ENCODE results near the gene GNMT. TPM values are rescaled to one million over a fixed set of nuclear protein-coding genes. Genes with fewer than 3 reads are reported as not detected.

Gene GNMT
- total RNA-seq, 2 experiments from 2014 or later, result 1.1 to 1.3 TPM

- Mint-ChIP-seq H3K36me3 (ENCODE audit: low read depth) (peaks cover 3% of the 10 kb centered on the region), H3K9me3 (no peaks in the 10 kb centered on the region), H3K4me1 (peaks cover 10% of the 10 kb centered on the region), H3K27ac (no peak overlapping the region), H3K4me3 (no peak overlapping the region), H3K27me3 (peaks cover 4% of the 10 kb centered on the region)
- DNase-seq, result no peak
- POLR2A ChIA-PET, result no interaction called here
- CTCF ChIA-PET, result interaction anchor here (0.7 kb wide), 1 partner anchor 45 kb away, joined by 3 read pairs; no protein-coding TSS in a partner anchor
Measured at GRCh38 chr6:42958125-42958524, 2.4 kb upstream of the GNMT start.

- ChIA-PET CTCF (interaction anchor here (0.6 to 2.0 kb wide), 4 partner anchors 9 to 20 kb away, joined by 4 to 7 read pairs (median 4); no protein-coding TSS in a partner anchor), POLR2A (no interaction called here)
- Mint-ChIP-seq H3K4me3 (peak overlapping the region; percentile 40), H3K27me3 (peaks cover 4% of the 10 kb centered on the region), H3K27ac (no peak overlapping the region), H3K36me3 (ENCODE audit: low read depth) (peaks cover 7% of the 10 kb centered on the region), H3K4me1 (peaks cover 10% of the 10 kb centered on the region), H3K9me3 (no peaks in the 10 kb centered on the region)
- no peak for DNase-seq
Measured at GRCh38 chr6:42959917-42960242, 674 bp upstream of the GNMT start.

GRCh38 chr6:42961020-42961470 is 491 bp downstream of the GNMT start:
- no peak for DNase-seq
- Mint-ChIP-seq H3K27ac (no peak overlapping the region), H3K36me3 (ENCODE audit: low read depth) (peaks cover 10% of the 10 kb centered on the region), H3K27me3 (peaks cover 4% of the 10 kb centered on the region), H3K4me3 (no peak overlapping the region), H3K9me3 (no peaks in the 10 kb centered on the region), H3K4me1 (peaks cover 10% of the 10 kb centered on the region)
- ChIA-PET POLR2A (no interaction called here), CTCF (interaction anchor here (0.6 to 2.0 kb wide), 6 partner anchors 10 to 358 kb away, joined by 3 to 7 read pairs (median 4); partner anchors contain the start of gene PEX6)

- H3K27me3 Mint-ChIP-seq, result peaks cover 4% of the 10 kb centered on the region
- H3K9me3 Mint-ChIP-seq, result no peaks in the 10 kb centered on the region
- peaks cover 10% of the 10 kb centered on the region for H3K4me1 Mint-ChIP-seq
- no peak for DNase-seq
- H3K36me3 Mint-ChIP-seq (ENCODE audit: low read depth), result peaks cover 10% of the 10 kb centered on the region
- ChIA-PET POLR2A (no interaction called here), CTCF (interaction anchor here (0.9 to 1.3 kb wide), 2 partner anchors 17 to 18 kb away, joined by 3 to 5 read pairs; partner anchors contain the start of gene PEX6)
- no peak overlapping the region for H3K27ac Mint-ChIP-seq
- no peak overlapping the region for H3K4me3 Mint-ChIP-seq
Measured at GRCh38 chr6:42962096-42962495, 1.5 kb downstream of the GNMT start.

GRCh38 chr6:42962502-42963178 is 2.1 kb downstream of the GNMT start:
- Mint-ChIP-seq H3K4me1 (peaks cover 10% of the 10 kb centered on the region), H3K9me3 (no peaks in the 10 kb centered on the region), H3K4me3 (no peak overlapping the region), H3K36me3 (ENCODE audit: low read depth) (peaks cover 11% of the 10 kb centered on the region), H3K27me3 (peaks cover 4% of the 10 kb centered on the region), H3K27ac (no peak overlapping the region)
- no peak for DNase-seq
- ChIA-PET CTCF (interaction anchor here (0.9 to 1.3 kb wide), 2 partner anchors 16 to 18 kb away, joined by 3 to 5 read pairs; partner anchors contain the start of gene PEX6), POLR2A (no interaction called here)

- Mint-ChIP-seq H3K27me3 (peaks cover 4% of the 10 kb centered on the region), H3K9me3 (no peaks in the 10 kb centered on the region), H3K4me1 (peaks cover 10% of the 10 kb centered on the region), H3K27ac (no peak overlapping the region), H3K4me3 (no peak overlapping the region), H3K36me3 (ENCODE audit: low read depth) (peaks cover 11% of the 10 kb centered on the region)
- DNase-seq, result no peak
- ChIA-PET CTCF (interaction anchor here (0.9 kb wide), 1 partner anchor 49 kb away, joined by 3 read pairs; no protein-coding TSS in a partner anchor), POLR2A (no interaction called here)
Measured at GRCh38 chr6:42963179-42963854, 2.8 kb downstream of the GNMT start.

- H3K27ac Mint-ChIP-seq, result peak overlapping the region; percentile 31
- ChIA-PET POLR2A (no interaction called here), CTCF (interaction anchor here (0.7 to 1.4 kb wide), 4 partner anchors 16 to 53 kb away, joined by 3 to 4 read pairs (median 3); partner anchors contain the start of gene PEX6)
- DNase-seq, result peak; percentile 55
- H3K27me3 Mint-ChIP-seq, result peaks cover 4% of the 10 kb centered on the region
- peaks cover 10% of the 10 kb centered on the region for H3K4me1 Mint-ChIP-seq
- peaks cover 11% of the 10 kb centered on the region for H3K36me3 Mint-ChIP-seq (ENCODE audit: low read depth)
- H3K4me3 Mint-ChIP-seq, result no peak overlapping the region
- H3K9me3 Mint-ChIP-seq, result no peaks in the 10 kb centered on the region
Measured at GRCh38 chr6:42963855-42964605, 3.5 kb downstream of the GNMT start.

GRCh38 chr6:42966571-42966970 is 6.0 kb downstream of the GNMT start:
- H3K27me3 Mint-ChIP-seq, result no peaks in the 10 kb centered on the region
- no peak overlapping the region for H3K27ac Mint-ChIP-seq
- ChIA-PET POLR2A (no interaction called here), CTCF (interaction anchor here (0.6 to 0.7 kb wide), 2 partner anchors 177 to 660 kb away, joined by 3 read pairs; no protein-coding TSS in a partner anchor)
- no peak overlapping the region for H3K4me3 Mint-ChIP-seq
- no peak for DNase-seq
- H3K9me3 Mint-ChIP-seq, result no peaks in the 10 kb centered on the region
- H3K4me1 Mint-ChIP-seq, result no peaks in the 10 kb centered on the region
- peaks cover 11% of the 10 kb centered on the region for H3K36me3 Mint-ChIP-seq (ENCODE audit: low read depth)

- H3K36me3 Mint-ChIP-seq (ENCODE audit: low read depth), result peaks cover 9% of the 10 kb centered on the region
Measured at GRCh38 chr6:42967228-42967627, 6.7 kb downstream of the GNMT start.

GRCh38 chr6:42968126-42968701 is 7.7 kb downstream of the GNMT start:
- ChIA-PET POLR2A (no interaction called here), CTCF (no interaction called here)
- H3K4me3 Mint-ChIP-seq, result no peak overlapping the region
- no peaks in the 10 kb centered on the region for H3K9me3 Mint-ChIP-seq
- H3K36me3 Mint-ChIP-seq (ENCODE audit: low read depth), result peaks cover 8% of the 10 kb centered on the region
- no peaks in the 10 kb centered on the region for H3K27me3 Mint-ChIP-seq
- H3K27ac Mint-ChIP-seq, result no peak overlapping the region
- H3K4me1 Mint-ChIP-seq, result no peaks in the 10 kb centered on the region
- DNase-seq, result no peak

More at GRCh38 chr6:42967228-42967627, 6.7 kb downstream of the GNMT start:
- no peaks in the 10 kb centered on the region for H3K27me3 Mint-ChIP-seq
- no peak for DNase-seq
- no peak overlapping the region for H3K27ac Mint-ChIP-seq
- ChIA-PET CTCF (interaction anchor here (0.6 to 0.7 kb wide), 2 partner anchors 46 to 659 kb away, joined by 3 to 4 read pairs; no protein-coding TSS in a partner anchor), POLR2A (no interaction called here)
- no peaks in the 10 kb centered on the region for H3K9me3 Mint-ChIP-seq
- no peak overlapping the region for H3K4me3 Mint-ChIP-seq
- no peaks in the 10 kb centered on the region for H3K4me1 Mint-ChIP-seq

- no peaks in the 10 kb centered on the region for H3K4me1 Mint-ChIP-seq
- H3K36me3 Mint-ChIP-seq (ENCODE audit: low read depth), result peaks cover 9% of the 10 kb centered on the region
- ChIA-PET CTCF (no interaction called here), POLR2A (no interaction called here)
- H3K9me3 Mint-ChIP-seq, result no peaks in the 10 kb centered on the region
- no peak overlapping the region for H3K4me3 Mint-ChIP-seq
- no peak overlapping the region for H3K27ac Mint-ChIP-seq
- DNase-seq, result no peak
- no peaks in the 10 kb centered on the region for H3K27me3 Mint-ChIP-seq
Measured at GRCh38 chr6:42968783-42969182, 8.2 kb downstream of the GNMT start.

- H3K36me3 Mint-ChIP-seq (ENCODE audit: low read depth), result peaks cover 11% of the 10 kb centered on the region
- H3K9me3 Mint-ChIP-seq, result no peaks in the 10 kb centered on the region
- H3K4me1 Mint-ChIP-seq, result peaks cover 2% of the 10 kb centered on the region
- H3K27ac Mint-ChIP-seq, result no peak overlapping the region
- CTCF ChIA-PET, result no interaction called here
- POLR2A ChIA-PET, result no interaction called here
- no peak overlapping the region for H3K4me3 Mint-ChIP-seq
- DNase-seq, result no peak
- no peaks in the 10 kb centered on the region for H3K27me3 Mint-ChIP-seq
Measured at GRCh38 chr6:42969431-42969830, 8.9 kb downstream of the GNMT start.
